ENCODE results near the gene UNC13A. TPM values are rescaled to one million over a fixed set of nuclear protein-coding genes. Genes with fewer than 3 reads are reported as not detected.

The UNC13A gene
- total RNA-seq, 4 donors from 2014 or later = 0.21 to 0.78 (median 0.41) TPM

GRCh38 chr19:17719730-17720400, 31.7 kb upstream of the UNC13A start:
- 6 to 7% methylated on average over 17 to 21 of the region's 38 CpGs for WGBS, 2 donors
- no peaks in the 10 kb centered on the region for H3K9me3 ChIP-seq
- peak overlapping the region; percentile 7 to 83 (median 58) for H3K27ac ChIP-seq
- DNase-seq (ENCODE audit: low spot score in 2 of 2) = no peak
- H3K4me1 ChIP-seq = peaks cover 0 to 59% (median 31%) of the 10 kb centered on the region in 4 donors
- H3K36me3 ChIP-seq = peaks cover 0 to 22% (median 10%) of the 10 kb centered on the region in 3 donors
- no peak for TF ChIP-seq CTCF (IDR thresholded peaks at IDR 0.05)
- no peak for TF ChIP-seq EP300 (IDR thresholded peaks at IDR 0.05)
- no peak for TF ChIP-seq POLR2A (IDR thresholded peaks at IDR 0.05)
- no peaks in the 10 kb centered on the region for H3K27me3 ChIP-seq
- peak overlapping the region; percentile 76 to 96 (median 91) for H3K4me3 ChIP-seq

GRCh38 chr19:17718947-17719711, 31.0 kb upstream of the UNC13A start, which contains the start of gene MAP1S:
Gene MAP1S (plus strand): TSS chr19:17719480. CDS start chr19:17719503, 23 bp downstream.
- TF ChIP-seq POLR2A (IDR thresholded peaks at IDR 0.05) (peak in 1 of 2 donors; percentile 65), EP300 (IDR thresholded peaks at IDR 0.05) (peak; percentile 43 to 87), CTCF (IDR thresholded peaks at IDR 0.05) (peak in 1 of 5 experiments; percentile 25)
- peak within 1 kb of the TSS; percentile 76 to 96 (median 91) for H3K4me3 ChIP-seq
- no peaks in the 10 kb centered on the region for H3K27me3 ChIP-seq
- H3K36me3 ChIP-seq = peaks cover 0 to 15% (median 7%) of the 10 kb centered on the region in 3 donors
- no peak for DNase-seq (ENCODE audit: low spot score in 2 of 2)
- H3K9me3 ChIP-seq = no peaks in the 10 kb centered on the region
- peaks cover 0 to 59% (median 31%) of the 10 kb centered on the region in 4 donors for H3K4me1 ChIP-seq
- peak within 1 kb of the TSS; percentile 7 to 83 (median 58) for H3K27ac ChIP-seq
- 4% methylated on average over 31 to 40 of the region's 53 CpGs for WGBS, 2 donors

- WGBS, 2 donors = 87 to 92% methylated on average over 4 of the region's 4 CpGs
- Histone ChIP-seq H3K27ac (no peak overlapping the region), H3K4me3 (peak overlapping the region in 2 of 4 donors; percentile 92 to 96), H3K4me1 (peaks cover 0 to 59% (median 31%) of the 10 kb centered on the region in 4 donors), H3K9me3 (no peaks in the 10 kb centered on the region), H3K36me3 (peaks cover 0 to 9% (median 1%) of the 10 kb centered on the region in 3 donors), H3K27me3 (no peaks in the 10 kb centered on the region)
- no peak for DNase-seq (ENCODE audit: low spot score in 2 of 2)
- TF ChIP-seq POLR2A (IDR thresholded peaks at IDR 0.05) (no peak), CTCF (IDR thresholded peaks at IDR 0.05) (no peak), EP300 (IDR thresholded peaks at IDR 0.05) (no peak)
Observed at GRCh38 chr19:17718550-17718946, 30.4 kb upstream of the UNC13A start.

- 60 to 76% methylated on average over 4 of the region's 4 CpGs for WGBS, 2 donors
- peaks cover 0 to 42% (median 22%) of the 10 kb centered on the region in 4 donors for H3K4me1 ChIP-seq
- H3K4me3 ChIP-seq = no peak overlapping the region
- TF ChIP-seq CTCF (IDR thresholded peaks at IDR 0.05) (no peak), EP300 (IDR thresholded peaks at IDR 0.05) (no peak), POLR2A (IDR thresholded peaks at IDR 0.05) (no peak)
- H3K27me3 ChIP-seq = no peaks in the 10 kb centered on the region
- DNase-seq (ENCODE audit: low spot score in 2 of 2) = no peak
- peak overlapping the region in 2 of 4 donors; percentile 5 to 12 for H3K27ac ChIP-seq
- H3K9me3 ChIP-seq = no peaks in the 10 kb centered on the region
- no peaks in the 10 kb centered on the region for H3K36me3 ChIP-seq
Observed at GRCh38 chr19:17716309-17716929, 28.3 kb upstream of the UNC13A start.

Measured in tibial nerve (tissue), 4 donors.